NCI-H1436 treated with DMSO at 0.1 percent for 48 hours (cell line): ENCODE measurements around the gene GPR22.

Source experiments
- DNase-seq: peaks from one replicate; lab custom pipeline; 2025; lab: John Stamatoyannopoulos, UW

The GPR22 gene

DNA sequence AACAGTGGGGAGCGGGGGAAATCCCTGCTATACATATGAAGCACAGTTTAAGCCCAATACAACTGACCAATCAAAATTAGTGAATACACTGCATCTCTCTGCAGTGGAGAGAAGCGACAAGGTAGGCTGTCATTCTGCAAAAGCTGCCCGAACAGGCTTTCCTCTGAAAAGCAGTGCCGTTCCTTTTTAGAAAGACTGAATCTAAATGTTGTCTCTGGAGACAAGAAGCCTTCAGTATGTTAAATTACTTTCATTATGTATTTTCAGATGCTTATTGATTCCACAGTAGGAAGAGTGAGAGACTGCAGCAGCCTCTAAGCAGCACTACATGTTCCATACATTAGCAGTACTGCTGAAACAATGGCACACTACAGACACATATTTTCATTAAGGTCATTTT is at the start of gene GPR22:
Gene GPR22 (plus strand): TSS at position 129 of the 400 bp plus-strand sequence. CDS start 4,004 bp downstream, outside the sequence.
- DNase-seq = no peak

DNA sequence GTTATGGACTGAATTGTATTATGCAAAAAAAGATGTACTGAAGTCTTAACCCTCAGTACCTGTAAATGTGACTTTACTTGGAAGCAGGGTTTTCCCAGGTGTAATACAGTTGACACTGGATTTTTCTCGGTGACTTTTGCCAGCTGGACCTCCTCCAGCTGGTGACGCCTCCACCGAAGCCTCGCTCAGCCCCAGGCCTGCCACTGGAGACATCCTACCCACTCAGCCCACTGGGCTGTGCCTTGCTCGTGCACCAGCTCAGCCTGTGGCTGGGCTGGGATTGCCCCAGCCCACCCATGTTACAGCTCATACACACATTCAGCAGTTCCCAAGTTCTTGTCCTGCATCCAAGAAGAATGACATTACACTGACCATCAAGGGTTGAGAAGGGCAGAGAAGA is 42.4 kb upstream of the GPR22 start:
- DNase-seq = no peak

DNA sequence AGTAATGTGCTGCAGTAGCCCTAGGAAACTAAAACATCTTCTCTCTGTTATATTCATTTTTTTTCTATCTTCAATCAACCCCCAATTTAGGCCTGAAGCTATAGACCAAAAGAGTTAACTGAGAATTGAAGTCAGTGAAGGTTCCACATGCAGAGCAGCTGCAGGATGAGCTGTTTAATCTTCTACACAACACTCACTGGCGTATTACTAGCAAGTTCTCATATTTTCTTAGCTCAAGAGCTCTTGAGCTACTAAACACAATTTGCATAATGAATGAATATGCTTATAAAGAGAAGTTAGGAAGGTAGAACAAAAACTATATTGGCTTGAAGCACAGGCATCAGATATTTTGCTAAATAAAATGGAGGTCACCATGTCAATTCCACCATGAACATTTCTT is 41.2 kb upstream of the GPR22 start:
- no peak for DNase-seq

DNA sequence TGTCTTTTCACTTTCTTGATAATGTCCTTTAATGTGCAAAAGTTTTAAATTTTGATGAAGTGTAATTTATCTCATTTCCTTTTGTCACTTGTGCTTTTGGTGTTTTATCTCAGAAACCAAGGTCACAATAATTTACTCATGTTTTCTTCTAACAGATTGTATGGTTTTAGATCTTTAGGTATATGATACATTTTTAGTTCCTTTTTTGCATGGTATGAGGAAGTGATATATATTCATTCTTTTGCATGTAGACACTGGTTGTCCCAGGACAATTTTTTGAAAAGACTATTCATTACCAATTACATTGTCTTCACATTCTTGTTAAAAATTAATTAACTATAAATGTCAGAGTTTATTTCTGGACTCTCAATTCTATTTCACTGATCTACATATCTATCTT is 39.8 kb upstream of the GPR22 start:
- no peak for DNase-seq

- DNase-seq = no peak
Measured at GRCh38 chr7:107432261-107432660, 37.6 kb upstream of the GPR22 start.

- no peak for DNase-seq
Measured at GRCh38 chr7:107435749-107436148, 34.1 kb upstream of the GPR22 start.

DNA sequence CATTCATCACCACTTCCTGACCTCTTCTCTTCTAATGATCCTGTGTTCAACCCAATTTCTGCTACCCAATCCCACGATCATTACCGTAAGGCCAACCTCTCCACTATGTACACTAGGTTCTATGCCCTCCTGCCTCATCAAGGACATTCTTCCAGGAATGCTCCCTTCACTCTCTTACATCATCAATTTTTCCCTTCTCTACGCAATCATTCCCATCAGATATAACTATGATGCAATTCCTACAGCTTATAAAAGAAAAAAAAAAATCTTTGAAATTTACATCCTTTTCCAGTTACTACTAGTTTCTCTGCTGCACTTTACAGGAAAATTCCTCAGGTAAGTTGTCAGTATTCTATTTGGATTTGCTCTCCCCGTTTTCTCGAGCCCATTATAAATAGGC is 30.8 kb upstream of the GPR22 start:
- no peak for DNase-seq

DNA sequence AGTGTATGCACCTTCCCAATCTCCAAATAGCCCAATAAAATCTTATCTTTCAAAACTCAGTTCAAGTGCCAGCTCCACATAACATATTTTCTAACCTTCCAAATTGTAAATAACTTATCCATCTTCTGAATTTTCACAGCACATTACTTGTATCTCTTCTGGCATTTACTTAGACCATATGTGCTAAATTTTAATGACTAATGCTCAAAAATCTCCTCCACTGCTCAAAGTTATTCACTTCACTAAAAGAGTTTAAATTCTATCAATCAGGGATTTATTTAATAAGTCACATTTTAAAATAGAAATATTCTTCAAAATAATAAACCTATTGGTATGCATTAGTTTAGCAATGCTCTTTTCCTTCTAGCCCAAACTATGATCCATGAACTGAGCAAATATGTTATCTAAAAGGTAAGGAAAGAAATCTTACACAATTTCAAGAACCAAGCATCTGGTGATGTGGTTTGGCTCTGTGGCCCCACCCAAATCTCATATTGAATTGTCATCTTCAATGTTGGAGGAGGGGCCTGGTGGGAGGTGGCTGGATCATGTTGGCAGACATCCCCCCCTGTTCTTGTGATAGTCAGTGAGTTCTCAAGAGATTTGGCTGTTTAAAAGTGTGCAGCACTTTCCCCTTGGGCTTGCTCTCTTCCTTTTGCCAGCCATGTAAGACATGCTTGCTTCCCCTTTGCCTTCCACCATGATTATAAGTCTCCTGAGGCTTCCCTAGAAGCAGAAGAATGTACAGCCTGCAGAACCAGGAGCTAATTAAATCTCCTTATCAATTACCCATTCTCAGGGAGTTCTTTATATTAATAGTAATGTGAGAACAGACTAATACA is 28.1 kb upstream of the GPR22 start:
- no peak for DNase-seq

GRCh38 chr7:107442678-107443077 is 27.2 kb upstream of the GPR22 start:
- DNase-seq = no peak

- DNase-seq = no peak
Measured at GRCh38 chr7:107446531-107446930, 23.3 kb upstream of the GPR22 start.

GRCh38 chr7:107446988-107447387 is 22.9 kb upstream of the GPR22 start:
- no peak for DNase-seq

DNA sequence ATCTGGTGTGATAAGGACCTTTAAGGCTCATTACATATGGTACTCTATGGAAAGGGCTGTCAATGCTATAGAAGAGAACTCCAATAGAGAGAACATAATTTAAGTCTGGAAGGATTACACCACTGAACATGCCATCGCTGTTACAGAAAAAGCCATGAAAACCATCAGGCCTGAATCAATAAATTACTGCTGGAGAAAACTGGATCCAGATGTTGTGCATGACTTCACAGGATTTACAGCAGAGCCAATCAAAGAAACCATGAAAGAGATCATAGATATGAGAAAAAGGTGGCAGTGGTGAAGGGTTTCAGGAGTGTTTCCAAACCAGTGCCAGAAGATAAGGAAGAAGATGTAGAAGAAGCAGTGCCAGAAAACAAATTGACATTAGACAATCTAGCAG is 18.9 kb upstream of the GPR22 start:
- no peak for DNase-seq

- DNase-seq = no peak
Measured at GRCh38 chr7:107453388-107453787, 16.5 kb upstream of the GPR22 start.

DNA sequence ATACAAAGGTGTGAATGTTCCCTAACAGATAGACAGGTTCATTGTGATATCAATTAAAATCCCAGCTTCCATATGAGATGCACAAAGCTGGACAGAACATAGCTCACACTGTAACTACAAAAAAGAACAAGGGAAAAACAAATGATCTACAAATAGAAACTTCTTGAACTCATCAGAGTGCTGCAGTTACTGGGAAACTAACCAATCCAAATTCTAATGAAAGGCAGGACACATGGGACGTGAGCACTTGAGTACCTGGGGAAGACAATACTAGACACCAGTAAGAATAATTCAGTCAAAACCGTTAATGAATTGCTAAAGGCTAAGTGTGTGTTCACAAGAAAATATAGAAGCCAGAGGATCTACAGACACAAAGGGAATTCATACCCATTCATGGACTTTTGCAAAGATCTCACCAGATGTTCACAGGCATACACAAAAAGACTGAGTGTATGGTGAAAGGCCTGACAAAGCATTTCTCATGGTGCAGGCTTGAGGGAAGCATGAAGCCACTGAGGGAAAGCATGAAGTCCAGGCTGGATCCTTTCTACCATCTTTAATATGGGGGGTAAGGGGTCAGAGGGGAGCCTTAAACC is 7.8 kb upstream of the GPR22 start:
- DNase-seq = no peak

DNA sequence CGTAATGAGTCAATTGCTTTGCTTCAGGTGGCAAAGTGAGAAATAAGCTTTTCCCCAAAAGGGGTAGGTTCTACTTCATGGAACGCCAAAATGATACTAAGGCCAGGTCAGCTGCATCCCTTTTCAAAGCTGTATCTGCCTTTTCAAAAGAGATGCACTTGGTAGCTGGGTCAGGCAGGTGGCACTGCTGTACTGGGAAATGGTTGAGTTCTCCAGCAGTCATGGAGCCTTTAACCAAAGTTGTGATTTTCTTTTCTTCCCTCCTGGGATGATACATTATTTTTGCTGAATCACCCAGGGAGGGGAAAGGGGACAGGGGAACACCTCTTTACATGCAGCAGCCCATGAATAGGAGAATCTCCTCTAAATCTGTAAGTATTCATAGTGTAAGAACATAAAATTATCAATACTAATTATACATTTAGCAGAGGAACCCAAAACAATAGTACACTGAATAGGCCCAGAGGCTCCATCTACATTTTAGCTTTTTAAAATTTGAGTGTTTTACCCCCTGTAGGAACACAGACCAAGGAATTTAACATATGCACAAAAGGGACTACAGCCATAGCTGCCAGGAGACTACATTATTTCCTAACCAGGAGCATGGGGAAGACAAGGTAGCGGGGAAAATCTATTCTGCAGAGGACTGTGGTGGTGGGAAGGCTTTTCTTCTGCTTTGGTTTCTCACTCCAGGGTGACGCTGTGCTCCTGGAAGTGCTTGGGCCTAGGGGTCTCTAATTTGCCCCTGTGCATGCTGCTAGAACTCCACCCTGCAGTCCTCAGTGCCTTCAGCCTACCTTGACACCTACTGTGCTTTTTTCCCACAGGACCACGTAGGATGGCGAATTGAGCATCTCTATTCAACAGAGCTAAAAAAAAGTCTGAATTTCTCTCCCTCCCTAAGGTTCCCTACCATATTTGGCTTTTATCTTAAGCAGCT is 6.4 kb upstream of the GPR22 start:
- no peak for DNase-seq

DNA sequence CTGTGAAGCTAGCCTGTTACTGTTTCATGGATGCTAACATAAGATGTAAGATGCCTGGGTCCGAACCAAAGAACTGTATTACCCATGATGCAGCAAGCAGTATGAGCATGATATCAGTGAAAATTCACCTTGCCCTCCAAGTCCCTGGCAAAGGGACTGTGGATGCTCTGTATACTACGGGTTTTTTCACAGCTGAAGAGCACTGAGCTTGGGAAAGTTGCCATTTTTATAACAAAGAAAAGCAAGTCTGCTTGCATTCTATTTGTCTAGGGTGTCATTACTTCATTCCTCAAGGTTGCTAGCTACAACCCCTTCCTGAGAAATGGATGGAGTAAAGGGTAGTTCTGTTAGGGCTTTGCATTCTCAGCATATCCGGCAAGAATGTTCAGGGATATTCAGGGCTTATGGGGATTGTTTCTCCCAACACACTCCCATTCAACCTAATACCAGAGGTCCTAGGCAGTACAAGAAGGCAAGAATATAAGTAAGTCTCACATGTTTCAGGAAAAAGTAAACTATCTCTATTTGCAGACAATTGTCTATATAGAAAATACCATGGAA is 5.1 kb upstream of the GPR22 start:
- DNase-seq = no peak

DNA sequence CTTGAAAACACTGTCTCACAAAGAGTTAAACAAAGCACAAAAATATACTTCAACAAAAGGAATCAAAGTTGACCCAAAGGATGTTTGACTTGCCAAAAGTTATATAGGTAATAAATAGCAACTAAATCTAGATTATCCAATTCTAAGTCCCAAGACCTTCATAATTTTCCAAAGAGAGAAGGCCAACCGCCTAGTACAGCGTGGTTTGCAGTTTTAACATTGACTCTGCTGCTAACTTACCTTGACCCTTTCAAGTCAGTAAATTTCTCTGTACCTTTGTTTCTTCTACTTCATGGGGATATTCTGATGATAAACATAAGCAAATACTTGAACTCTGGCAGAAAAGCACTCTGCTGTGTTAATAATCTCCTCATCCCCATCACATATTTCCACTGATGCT is 1.9 kb upstream of the GPR22 start:
- DNase-seq = no peak

DNA sequence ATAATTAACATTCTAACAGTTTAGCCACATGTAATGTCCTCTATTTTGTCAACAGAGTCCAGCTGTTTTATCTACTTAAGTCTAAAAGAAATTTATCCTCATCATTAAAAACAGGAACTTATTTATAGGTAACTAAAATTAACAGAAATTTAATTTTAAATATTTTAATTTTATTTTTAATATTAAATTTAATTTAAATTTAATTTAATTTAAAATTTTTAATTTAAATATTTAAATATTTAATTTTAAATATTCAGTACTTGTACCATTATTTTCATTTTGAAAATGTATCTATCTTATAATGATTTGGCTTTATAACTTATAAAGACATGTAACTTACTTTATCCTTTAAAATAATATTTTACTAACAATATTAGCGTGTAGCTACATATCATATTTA is 1.0 kb upstream of the GPR22 start:
- DNase-seq = no peak

- DNase-seq = no peak
Measured at GRCh38 chr7:107471292-107472070, 1.6 kb downstream of the GPR22 start.

DNA sequence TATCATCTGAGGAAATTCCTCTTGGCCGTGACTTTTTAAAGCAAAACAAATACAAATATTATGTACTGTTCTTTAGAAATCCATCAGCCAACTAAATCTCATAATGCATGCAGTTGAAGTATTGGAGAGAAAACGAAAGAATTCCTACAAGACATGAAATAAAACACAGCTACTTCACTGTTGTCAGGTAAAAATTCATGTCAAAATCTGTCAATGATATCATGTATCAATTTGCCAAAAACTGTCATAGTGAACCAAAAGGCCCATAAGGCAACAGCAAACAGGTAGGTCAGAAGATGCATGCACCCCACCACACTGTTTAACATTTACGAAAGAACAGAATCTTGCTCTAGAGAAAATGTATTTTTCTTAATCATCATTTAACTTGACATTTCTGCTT is 2.3 kb downstream of the GPR22 start:
- no peak for DNase-seq

- no peak for DNase-seq
Measured at GRCh38 chr7:107474104-107474521, 4.3 kb downstream of the GPR22 start.

- no peak for DNase-seq
Measured at GRCh38 chr7:107479303-107479702, 9.4 kb downstream of the GPR22 start.
